GM18520 (cell line): ENCODE measurements around the gene DRAXIN.

ENCODE experiments used
- ATAC-seq: cut with Tn5 transposase; IDR thresholded peaks from one replicate; pipeline ENCODE4 v1.9.1; 2021; ENCODE audit not compliant: unreplicated experiment

Gene DRAXIN

GRCh38 chr1:11735854-11736745 is 44.6 kb downstream of the DRAXIN start, which contains the start of gene AGTRAP:
TSS of gene AGTRAP (plus strand) at chr1:11736136. CDS start at chr1:11736209, 73 bp downstream.
- ATAC-seq: peak; percentile 70

GRCh38 chr1:11736746-11737639 is 45.5 kb downstream of the DRAXIN start:
- no peak for ATAC-seq

GRCh38 chr1:11738096-11738495 is 46.6 kb downstream of the DRAXIN start:
- ATAC-seq: no peak

GRCh38 chr1:11738783-11739182 is 47.3 kb downstream of the DRAXIN start:
- ATAC-seq: no peak

- no peak for ATAC-seq
These were observed 49.0 kb downstream of the DRAXIN start for GRCh38 chr1:11740258-11741192.

- no peak for ATAC-seq
These were observed 50.0 kb downstream of the DRAXIN start for GRCh38 chr1:11741482-11741881.

- ATAC-seq: no peak
These were observed 50.5 kb downstream of the DRAXIN start for GRCh38 chr1:11741919-11742558.

GRCh38 chr1:11744287-11744686 is 52.8 kb downstream of the DRAXIN start:
- ATAC-seq: no peak

GRCh38 chr1:11746092-11746491 is 54.6 kb downstream of the DRAXIN start:
- no peak for ATAC-seq

GRCh38 chr1:11746795-11747487 is 55.4 kb downstream of the DRAXIN start:
- ATAC-seq: no peak

- ATAC-seq: no peak
These were observed 57.0 kb downstream of the DRAXIN start for GRCh38 chr1:11748294-11749202.

GRCh38 chr1:11749203-11749689 is 57.7 kb downstream of the DRAXIN start:
- no peak for ATAC-seq

- ATAC-seq: no peak
These were observed 58.5 kb downstream of the DRAXIN start for GRCh38 chr1:11749996-11750395.

GRCh38 chr1:11751087-11751486 is 59.6 kb downstream of the DRAXIN start:
- no peak for ATAC-seq

GRCh38 chr1:11752359-11753088 is 61.0 kb downstream of the DRAXIN start:
- no peak for ATAC-seq

- ATAC-seq: no peak
These were observed 62.2 kb downstream of the DRAXIN start for GRCh38 chr1:11753555-11754208.

GRCh38 chr1:11757047-11757446 is 65.5 kb downstream of the DRAXIN start:
- no peak for ATAC-seq
